NOMO-1 treated with DMSO at 0.1 percent for 48 hours (cell line): ENCODE data around the gene CFAP57.
"Not testable (repeated sequence)": the region's sequence is repeated elsewhere in the genome, so short reads cannot be mapped to it uniquely, and the experiment has no call there.

ENCODE experiments used
- DNase-seq: peaks from one replicate; lab custom pipeline; 2025; ENCODE audit not compliant: unreplicated experiment; lab: John Stamatoyannopoulos, UW

The CFAP57 gene

GRCh38 chr1:43172527-43172972, 420 bp downstream of the CFAP57 start:
- DNase-seq: peak; percentile 75

- no peak for DNase-seq
Observed at GRCh38 chr1:43174873-43175272, 2.7 kb downstream of the CFAP57 start.

- no peak for DNase-seq
Observed at GRCh38 chr1:43177691-43178090, 5.6 kb downstream of the CFAP57 start.

GRCh38 chr1:43184388-43184787, 12.3 kb downstream of the CFAP57 start:
- DNase-seq: no peak

GRCh38 chr1:43184995-43185394, 12.9 kb downstream of the CFAP57 start:
- DNase-seq: no peak

GRCh38 chr1:43188106-43188505, 16.0 kb downstream of the CFAP57 start:
- no peak for DNase-seq

GRCh38 chr1:43194509-43194908, 22.4 kb downstream of the CFAP57 start:
- DNase-seq: no peak

GRCh38 chr1:43197343-43198127, 25.4 kb downstream of the CFAP57 start:
- no peak for DNase-seq

GRCh38 chr1:43199093-43199726, 27.1 kb downstream of the CFAP57 start:
- DNase-seq: no peak

- no peak for DNase-seq
Observed at GRCh38 chr1:43203859-43204258, 31.7 kb downstream of the CFAP57 start.

GRCh38 chr1:43204394-43204793, 32.3 kb downstream of the CFAP57 start:
- no peak for DNase-seq

- DNase-seq: no peak
Observed at GRCh38 chr1:43205671-43206070, 33.5 kb downstream of the CFAP57 start.

GRCh38 chr1:43206600-43207228, 34.6 kb downstream of the CFAP57 start:
- DNase-seq: no peak

- no peak for DNase-seq
Observed at GRCh38 chr1:43207229-43207853, 35.2 kb downstream of the CFAP57 start.

- DNase-seq: not testable (repeated sequence)
Observed at GRCh38 chr1:43208277-43208676, 36.1 kb downstream of the CFAP57 start.

GRCh38 chr1:43214501-43215444, 42.6 kb downstream of the CFAP57 start:
- DNase-seq: no peak

GRCh38 chr1:43217747-43218146, 45.6 kb downstream of the CFAP57 start:
- DNase-seq: no peak

GRCh38 chr1:43220905-43221778, 49.0 kb downstream of the CFAP57 start:
- peak; percentile 86 for DNase-seq

GRCh38 chr1:43221797-43222196, 49.7 kb downstream of the CFAP57 start:
- DNase-seq: no peak

- no peak for DNase-seq
Observed at GRCh38 chr1:43222879-43223278, 50.7 kb downstream of the CFAP57 start.
